ENCODE results near the gene MATN4. TPM values are rescaled to one million over a fixed set of nuclear protein-coding genes. Genes with fewer than 3 reads are reported as not detected.

The MATN4 gene
- total RNA-seq, 1 donor from 2014 or later = 0.75 TPM

- DNase-seq (ENCODE audit: extremely low spot score, unreplicated experiment) = peak; percentile 84
- Mint-ChIP-seq H3K9me3 (no peaks in the 10 kb centered on the region), H3K4me3 (peak overlapping the region; percentile 38), H3K27me3 (peaks cover 49% of the 10 kb centered on the region), H3K27ac (peak overlapping the region; percentile 27), H3K4me1 (ENCODE audit: unreplicated experiment) (peaks cover 15% of the 10 kb centered on the region), H3K36me3 (no peaks in the 10 kb centered on the region)
- peak; percentile 89 for TF ChIP-seq CTCF (conservative IDR thresholded peaks at IDR 0.05)
Measured at GRCh38 chr20:45290677-45291355, 17.3 kb downstream of the MATN4 start.

DNA sequence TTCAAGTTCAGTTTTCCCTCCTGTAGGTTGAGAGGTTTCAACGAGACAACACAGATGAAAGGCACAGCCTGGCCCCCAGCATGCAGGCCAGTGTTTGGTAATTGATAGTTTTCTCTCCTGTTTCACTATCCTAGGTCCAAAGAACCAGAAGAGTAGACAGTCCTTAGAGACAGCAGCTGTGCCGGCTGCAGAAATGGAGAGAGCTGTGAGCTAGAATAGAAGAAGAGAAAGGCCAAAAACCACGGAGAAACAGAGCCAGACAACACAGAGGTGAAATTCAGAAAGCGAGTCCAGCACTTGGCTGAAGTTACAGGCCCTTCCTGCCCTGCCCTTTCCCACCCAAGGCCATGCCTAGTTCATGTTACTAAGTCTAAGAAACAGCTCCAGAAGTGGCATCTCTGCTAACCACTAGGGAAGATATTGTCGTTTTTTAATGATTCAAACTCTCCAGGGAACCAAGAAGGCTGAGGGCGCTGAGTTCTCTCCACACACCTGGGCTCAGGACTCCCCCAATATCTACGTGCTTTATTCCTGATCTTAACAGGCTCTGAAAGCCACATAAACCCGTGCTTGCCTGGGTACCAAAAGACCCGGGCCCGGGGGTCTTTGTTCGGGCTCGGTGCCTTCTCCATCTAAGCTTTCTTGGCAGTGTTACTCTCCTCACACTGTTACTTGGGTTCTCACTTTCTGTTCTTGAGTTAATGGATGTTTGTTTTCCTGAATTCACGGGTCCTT lies 18.0 kb downstream of the MATN4 start:
- Mint-ChIP-seq H3K27ac (no peak overlapping the region), H3K27me3 (peaks cover 49% of the 10 kb centered on the region), H3K4me3 (no peak overlapping the region), H3K36me3 (no peaks in the 10 kb centered on the region), H3K9me3 (no peaks in the 10 kb centered on the region), H3K4me1 (ENCODE audit: unreplicated experiment) (peaks cover 15% of the 10 kb centered on the region)
- DNase-seq (ENCODE audit: extremely low spot score, unreplicated experiment) = no peak
- TF ChIP-seq CTCF (conservative IDR thresholded peaks at IDR 0.05) = no peak

DNA sequence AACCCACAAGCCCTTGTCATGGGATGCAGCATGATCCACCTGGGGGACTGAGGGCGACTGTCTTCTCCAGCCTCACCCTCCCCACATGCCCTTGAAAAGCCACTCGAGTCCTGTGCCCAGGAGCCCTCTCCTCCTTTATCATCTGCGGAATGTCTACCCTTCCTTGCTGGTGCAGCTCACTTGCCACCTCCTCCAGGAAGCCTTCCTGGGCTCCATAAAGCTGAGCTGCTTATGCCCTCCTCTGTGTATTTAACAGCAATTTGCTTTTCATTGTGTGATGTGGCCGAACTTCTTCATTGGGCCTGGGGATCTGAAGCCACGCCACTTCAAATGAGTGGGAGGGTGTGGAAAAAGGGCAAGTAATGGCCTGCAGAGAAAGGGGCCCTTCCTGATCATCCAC lies 19.2 kb downstream of the MATN4 start:
- peaks cover 49% of the 10 kb centered on the region for H3K27me3 Mint-ChIP-seq

DNA sequence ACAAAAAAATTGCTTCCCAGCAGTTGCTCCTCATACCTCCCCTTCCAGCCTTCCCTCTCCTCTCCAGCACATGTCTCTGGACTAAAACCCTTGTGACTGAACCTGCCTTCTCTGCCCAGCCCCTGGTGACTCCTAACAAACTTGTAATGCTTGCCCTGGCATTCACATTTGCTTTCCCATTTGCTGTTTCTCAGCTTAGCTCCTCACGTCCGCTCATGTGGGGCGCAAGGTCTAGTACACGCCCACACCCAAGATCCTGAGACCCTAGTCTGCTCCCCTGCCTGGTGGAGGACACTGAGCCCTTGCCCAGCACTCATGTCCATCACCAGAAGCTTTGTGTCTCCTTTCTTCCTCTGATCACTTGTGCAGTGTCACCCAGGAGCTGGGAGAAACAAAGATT lies 19.7 kb downstream of the MATN4 start:
- Mint-ChIP-seq H3K9me3 (no peaks in the 10 kb centered on the region), H3K27ac (no peak overlapping the region), H3K4me3 (no peak overlapping the region), H3K4me1 (ENCODE audit: unreplicated experiment) (peaks cover 11% of the 10 kb centered on the region), H3K27me3 (peaks cover 48% of the 10 kb centered on the region), H3K36me3 (no peaks in the 10 kb centered on the region)
- TF ChIP-seq CTCF (conservative IDR thresholded peaks at IDR 0.05) = no peak
- DNase-seq (ENCODE audit: extremely low spot score, unreplicated experiment) = no peak

More for the DNA sequence above, 19.2 kb downstream of the MATN4 start:
- TF ChIP-seq CTCF (conservative IDR thresholded peaks at IDR 0.05) = no peak
- Mint-ChIP-seq H3K9me3 (no peaks in the 10 kb centered on the region), H3K36me3 (no peaks in the 10 kb centered on the region), H3K4me1 (ENCODE audit: unreplicated experiment) (peaks cover 13% of the 10 kb centered on the region), H3K4me3 (no peak overlapping the region), H3K27ac (no peak overlapping the region)
- DNase-seq (ENCODE audit: extremely low spot score, unreplicated experiment) = no peak

DNA sequence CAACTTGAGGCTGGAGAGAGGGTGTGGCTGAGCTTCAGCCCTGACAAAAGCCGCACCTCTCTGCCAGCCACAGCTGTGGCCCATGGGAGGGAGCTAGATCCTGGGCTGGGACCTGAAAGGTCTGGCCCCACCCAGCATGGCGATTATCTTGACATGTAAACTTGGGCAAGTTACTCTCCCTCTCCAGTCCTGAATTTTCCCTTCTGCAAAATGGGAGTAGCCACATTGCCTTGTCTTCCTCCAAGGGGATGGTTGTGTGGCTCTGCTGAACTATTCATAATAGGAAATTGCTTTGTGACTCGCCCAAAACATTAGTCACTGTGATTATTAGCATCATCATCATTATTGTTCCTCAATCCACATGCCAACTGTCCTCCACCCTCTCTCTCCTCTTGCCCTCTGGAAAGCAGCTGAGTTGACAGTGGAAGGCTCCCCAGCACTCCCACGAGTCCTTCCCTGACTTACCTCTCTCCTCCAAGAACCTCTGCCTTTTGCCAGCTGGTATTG lies 24.5 kb downstream of the MATN4 start:
- H3K9me3 Mint-ChIP-seq = no peaks in the 10 kb centered on the region
- no peaks in the 10 kb centered on the region for H3K36me3 Mint-ChIP-seq

More for the DNA sequence above, 24.5 kb downstream of the MATN4 start:
- H3K4me1 Mint-ChIP-seq (ENCODE audit: unreplicated experiment) = no peaks in the 10 kb centered on the region
- H3K4me3 Mint-ChIP-seq = no peak overlapping the region
- no peak for TF ChIP-seq CTCF (conservative IDR thresholded peaks at IDR 0.05)
- no peak overlapping the region for H3K27ac Mint-ChIP-seq
- no peak for DNase-seq (ENCODE audit: extremely low spot score, unreplicated experiment)
- H3K27me3 Mint-ChIP-seq = peaks cover 15% of the 10 kb centered on the region
